Peyer's patch (tissue), 4 donors: Measurements from ENCODE around the gene SDF2L1.

Experiments
- POLR2A ChIP-seq, 2 donors: fragments of 450-650 bp; IDR thresholded peaks; one replicate each; pipeline ENCODE4 v1.5.1; 2017; ENCODE audit warnings: antibody characterized with exemption in 2 of 2, mild to moderate bottlenecking in 2 of 2, moderate library complexity in 2 of 2
- TF ChIP-seq, protein P1 (sequence below), 6 experiments: fragments of 450-650 bp in 4 of 6; fragments of 200-600 bp in 2 of 6; sonication (generic) in 1 of 6; IDR thresholded peaks; one replicate each; pipeline ENCODE4 v1.5.1; 2017 to 2019; ENCODE audit warnings: antibody characterized with exemption in 6 of 6, mild to moderate bottlenecking in 3 of 6, moderate library complexity in 1 of 6

DNA sequence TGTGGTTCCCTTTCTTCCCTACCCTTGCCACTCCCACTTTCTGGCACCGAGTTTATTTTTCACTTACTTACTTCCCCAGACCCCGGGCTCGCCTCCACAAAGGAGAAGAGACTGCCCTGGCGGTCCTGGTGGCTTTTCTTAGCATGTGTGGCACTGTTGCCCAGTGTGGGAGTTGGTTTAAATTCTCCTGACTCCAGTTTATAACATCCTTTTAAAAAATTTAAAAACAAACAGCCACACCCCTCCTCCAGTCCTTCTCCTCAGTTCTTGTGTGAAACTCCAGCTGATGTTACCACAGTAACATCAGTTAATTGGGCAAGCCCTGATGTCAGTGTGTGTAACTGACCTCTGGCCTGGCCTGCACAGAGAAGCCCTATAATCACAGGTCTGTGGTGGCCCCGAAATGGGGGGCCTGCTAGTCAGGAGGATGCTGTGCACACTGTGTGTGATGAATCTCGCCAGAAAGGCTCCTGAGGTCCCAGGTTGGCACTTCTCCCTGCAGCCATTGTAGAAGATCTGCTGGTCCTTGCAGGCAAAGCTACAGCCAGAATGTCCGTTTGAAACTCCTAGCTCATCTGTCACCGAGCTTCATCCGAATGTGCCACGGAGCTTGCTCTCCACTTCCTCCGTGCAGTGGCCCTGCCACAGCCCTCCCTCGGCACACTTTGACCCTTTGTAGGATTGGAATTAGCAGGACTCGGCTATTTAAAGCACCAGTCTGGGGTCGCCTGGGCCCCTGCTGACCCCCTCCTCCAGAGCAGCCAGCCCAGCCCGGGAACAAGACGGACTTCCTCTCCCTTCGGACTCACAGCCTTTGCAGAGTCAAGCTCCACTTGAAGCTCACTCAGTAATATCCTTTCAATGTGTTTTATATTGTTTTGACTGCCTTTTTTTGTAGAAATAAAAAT is 19.8 kb upstream of the SDF2L1 start:
- TF ChIP-seq, protein P1, sequence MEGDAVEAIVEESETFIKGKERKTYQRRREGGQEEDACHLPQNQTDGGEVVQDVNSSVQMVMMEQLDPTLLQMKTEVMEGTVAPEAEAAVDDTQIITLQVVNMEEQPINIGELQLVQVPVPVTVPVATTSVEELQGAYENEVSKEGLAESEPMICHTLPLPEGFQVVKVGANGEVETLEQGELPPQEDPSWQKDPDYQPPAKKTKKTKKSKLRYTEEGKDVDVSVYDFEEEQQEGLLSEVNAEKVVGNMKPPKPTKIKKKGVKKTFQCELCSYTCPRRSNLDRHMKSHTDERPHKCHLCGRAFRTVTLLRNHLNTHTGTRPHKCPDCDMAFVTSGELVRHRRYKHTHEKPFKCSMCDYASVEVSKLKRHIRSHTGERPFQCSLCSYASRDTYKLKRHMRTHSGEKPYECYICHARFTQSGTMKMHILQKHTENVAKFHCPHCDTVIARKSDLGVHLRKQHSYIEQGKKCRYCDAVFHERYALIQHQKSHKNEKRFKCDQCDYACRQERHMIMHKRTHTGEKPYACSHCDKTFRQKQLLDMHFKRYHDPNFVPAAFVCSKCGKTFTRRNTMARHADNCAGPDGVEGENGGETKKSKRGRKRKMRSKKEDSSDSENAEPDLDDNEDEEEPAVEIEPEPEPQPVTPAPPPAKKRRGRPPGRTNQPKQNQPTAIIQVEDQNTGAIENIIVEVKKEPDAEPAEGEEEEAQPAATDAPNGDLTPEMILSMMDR (IDR thresholded peaks at IDR 0.05), result no peak
- TF ChIP-seq POLR2A (IDR thresholded peaks at IDR 0.05), result no peak
